MM.1S (cell line): Measurements from ENCODE around the gene SCARF1.

Experiments used
- DNase-seq: peaks from one replicate; pipeline ENCODE4 v3.0.0-alpha.2; 2015
- H2AFZ ChIP-seq: fragments of 300-600 bp; sonication (generic); 2 replicates; pipeline ENCODE4 v1.6.0; 2016; ENCODE audit warnings: antibody characterized with exemption, low read length
- H3F3A ChIP-seq: fragments of 300-600 bp; sonication (generic); 2 replicates; pipeline ENCODE4 v1.6.1; 2016; ENCODE audit warnings: mild to moderate bottlenecking, antibody characterized with exemption, low read length, moderate library complexity, mixed read lengths; ENCODE audit not compliant: insufficient read depth
- H3K27ac ChIP-seq: fragments of 300-600 bp; sonication (generic); 2 replicates; pipeline ENCODE4 v1.5.1; 2016; ENCODE audit warnings: mild to moderate bottlenecking, low read length
- H3K27me3 ChIP-seq: fragments of 300-600 bp; sonication (generic); replicated peaks from 2 replicates; pipeline ENCODE4 v1.6.0; 2016; ENCODE audit warnings: low read length; ENCODE audit not compliant: insufficient read depth
- H3K36me3 ChIP-seq: fragments of 300-600 bp; sonication (generic); replicated peaks from 2 replicates; pipeline ENCODE4 v1.6.1; 2016; ENCODE audit warnings: mild to moderate bottlenecking, low read length, mixed read lengths; ENCODE audit not compliant: insufficient read depth
- H3K4me1 ChIP-seq: fragments of 300-600 bp; sonication (generic); 2 replicates; pipeline ENCODE4 v1.6.1; 2016; ENCODE audit warnings: low read length, mixed read lengths
- H3K4me2 ChIP-seq: fragments of 300-600 bp; sonication (generic); 2 replicates; pipeline ENCODE4 v1.6.0; 2016; ENCODE audit warnings: low read depth, low read length
- H3K4me3 ChIP-seq: fragments of 300-600 bp; sonication (generic); 2 replicates; pipeline ENCODE4 v1.5.1; 2016; ENCODE audit warnings: low read length, mixed read lengths
- H3K79me2 ChIP-seq: fragments of 300-600 bp; sonication (generic); 2 replicates; pipeline ENCODE4 v1.6.1; 2016; ENCODE audit warnings: mixed run types, low read length, mixed read lengths
- H3K9ac ChIP-seq: fragments of 300-600 bp; sonication (generic); 2 replicates; pipeline ENCODE4 v1.6.1; 2016; ENCODE audit warnings: low read length, mixed read lengths
- H3K9me2 ChIP-seq: fragments of 300-600 bp; sonication (generic); replicated peaks from 2 replicates; pipeline ENCODE4 v1.6.1; 2016; ENCODE audit warnings: mild to moderate bottlenecking, low read length, mixed read lengths; ENCODE audit not compliant: insufficient read depth
- H3K9me3 ChIP-seq: fragments of 300-600 bp; sonication (generic); replicated peaks from 2 replicates; pipeline ENCODE4 v1.6.1; 2016; ENCODE audit warnings: mild to moderate bottlenecking, low read length, mixed read lengths; ENCODE audit not compliant: insufficient read depth
- H4K20me1 ChIP-seq: fragments of 300-600 bp; sonication (generic); 2 replicates; pipeline ENCODE4 v1.6.1; 2016; ENCODE audit warnings: mild to moderate bottlenecking, low read length, moderate library complexity, mixed read lengths; ENCODE audit not compliant: insufficient read depth
- EZH2 ChIP-seq: fragments of 300-600 bp; sonication (generic); optimal IDR thresholded peaks from 2 replicates; pipeline ENCODE3; 2017; ENCODE audit warnings: low read depth, mild to moderate bottlenecking, antibody characterized with exemption, low read length, mixed read lengths
- EZH2phosphoT487 ChIP-seq: fragments of 300-600 bp; sonication (generic); IDR thresholded peaks from 2 replicates; pipeline ENCODE4 v1.6.1; 2018; ENCODE audit warnings: antibody characterized with exemption, low read length
- TF ChIP-seq, protein P1 (sequence below): fragments of 300-600 bp; sonication (generic); IDR thresholded peaks from 2 replicates; pipeline ENCODE4 v1.5.1; 2016; ENCODE audit warnings: antibody characterized with exemption, low read length, mixed read lengths

The SCARF1 gene

DNA sequence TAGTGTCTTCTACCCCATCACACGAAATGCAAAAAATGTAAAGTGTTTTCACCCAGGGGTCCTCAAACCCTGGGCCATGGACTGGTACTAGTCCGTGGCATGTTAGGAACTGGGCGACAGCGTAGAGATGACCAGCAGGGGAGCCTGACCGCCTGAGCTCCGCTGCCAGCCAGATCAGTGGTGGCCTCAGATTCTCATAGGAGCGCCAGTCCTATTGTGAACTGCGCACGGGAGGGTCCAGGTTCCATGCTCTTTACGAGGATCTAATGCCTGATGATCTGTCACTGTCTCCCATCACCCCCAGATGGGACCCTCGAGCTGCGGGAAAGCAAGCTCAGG is 4.5 kb downstream of the SCARF1 start:
- H3K4me1 ChIP-seq, result peaks cover 9% of the 10 kb centered on the region
- DNase-seq, result no peak
- no peak overlapping the region for H3K27ac ChIP-seq
- TF ChIP-seq EZH2, result no peak
- no peak for TF ChIP-seq EZH2phosphoT487
- TF ChIP-seq, protein P1, sequence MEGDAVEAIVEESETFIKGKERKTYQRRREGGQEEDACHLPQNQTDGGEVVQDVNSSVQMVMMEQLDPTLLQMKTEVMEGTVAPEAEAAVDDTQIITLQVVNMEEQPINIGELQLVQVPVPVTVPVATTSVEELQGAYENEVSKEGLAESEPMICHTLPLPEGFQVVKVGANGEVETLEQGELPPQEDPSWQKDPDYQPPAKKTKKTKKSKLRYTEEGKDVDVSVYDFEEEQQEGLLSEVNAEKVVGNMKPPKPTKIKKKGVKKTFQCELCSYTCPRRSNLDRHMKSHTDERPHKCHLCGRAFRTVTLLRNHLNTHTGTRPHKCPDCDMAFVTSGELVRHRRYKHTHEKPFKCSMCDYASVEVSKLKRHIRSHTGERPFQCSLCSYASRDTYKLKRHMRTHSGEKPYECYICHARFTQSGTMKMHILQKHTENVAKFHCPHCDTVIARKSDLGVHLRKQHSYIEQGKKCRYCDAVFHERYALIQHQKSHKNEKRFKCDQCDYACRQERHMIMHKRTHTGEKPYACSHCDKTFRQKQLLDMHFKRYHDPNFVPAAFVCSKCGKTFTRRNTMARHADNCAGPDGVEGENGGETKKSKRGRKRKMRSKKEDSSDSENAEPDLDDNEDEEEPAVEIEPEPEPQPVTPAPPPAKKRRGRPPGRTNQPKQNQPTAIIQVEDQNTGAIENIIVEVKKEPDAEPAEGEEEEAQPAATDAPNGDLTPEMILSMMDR, result no peak
- no peak overlapping the region for H3K4me3 ChIP-seq
- no peaks in the 10 kb centered on the region for H3K27me3 ChIP-seq
- no peaks in the 10 kb centered on the region for H3K36me3 ChIP-seq
- no peaks in the 10 kb centered on the region for H3K79me2 ChIP-seq
- H3K4me2 ChIP-seq, result no peak overlapping the region
- no peaks in the 10 kb centered on the region for H4K20me1 ChIP-seq
- H2AFZ ChIP-seq, result no peak overlapping the region
- no peaks in the 10 kb centered on the region for H3K9me2 ChIP-seq
- H3K9me3 ChIP-seq, result no peaks in the 10 kb centered on the region
- H3K9ac ChIP-seq, result no peak overlapping the region
- 0 out of 2 replicates have a peak, but pooled peaks cover 4% of the 10 kb centered on the region for H3F3A ChIP-seq

GRCh38 chr17:1640329-1641064 is 5.0 kb downstream of the SCARF1 start:
- no peaks in the 10 kb centered on the region for H3K79me2 ChIP-seq
- H3K4me3 ChIP-seq, result no peak overlapping the region
- no peaks in the 10 kb centered on the region for H4K20me1 ChIP-seq
- no peak overlapping the region for H3K9ac ChIP-seq
- no peak for DNase-seq
- H2AFZ ChIP-seq, result no peak overlapping the region
- H3K4me1 ChIP-seq, result peaks cover 9% of the 10 kb centered on the region
- no peaks in the 10 kb centered on the region for H3K27me3 ChIP-seq
- no peaks in the 10 kb centered on the region for H3K9me3 ChIP-seq
- H3K36me3 ChIP-seq, result no peaks in the 10 kb centered on the region
- H3K9me2 ChIP-seq, result no peaks in the 10 kb centered on the region
- no peak for TF ChIP-seq EZH2
- TF ChIP-seq, protein P1, result no peak
- no peak for TF ChIP-seq EZH2phosphoT487
- H3F3A ChIP-seq, result 0 out of 2 replicates have a peak, but pooled peaks cover 4% of the 10 kb centered on the region
- H3K27ac ChIP-seq, result no peak overlapping the region
- no peak overlapping the region for H3K4me2 ChIP-seq

- Histone ChIP-seq H3K27ac (no peak overlapping the region), H3K27me3 (no peaks in the 10 kb centered on the region), H4K20me1 (no peaks in the 10 kb centered on the region), H3K9me2 (no peaks in the 10 kb centered on the region), H3K79me2 (no peaks in the 10 kb centered on the region), H3K4me3 (no peak overlapping the region), H2AFZ (no peak overlapping the region), H3K4me2 (no peak overlapping the region), H3K36me3 (no peaks in the 10 kb centered on the region), H3K9ac (no peak overlapping the region), H3F3A (0 out of 2 replicates have a peak, but pooled peaks cover 4% of the 10 kb centered on the region), H3K4me1 (peaks cover 8% of the 10 kb centered on the region), H3K9me3 (no peaks in the 10 kb centered on the region)
- TF ChIP-seq, protein P1, result no peak
- TF ChIP-seq EZH2phosphoT487 (no peak), EZH2 (no peak)
- no peak for DNase-seq
These were observed 5.9 kb downstream of the SCARF1 start for GRCh38 chr17:1639549-1640180.
